ENCODE results near the gene ANKRD13D. TPM values are rescaled to one million over a fixed set of nuclear protein-coding genes. Genes with fewer than 3 reads are reported as not detected.

ANKRD13D gene
- polyA plus RNA-seq, 1 donor from 2014 or later = 93.5 TPM

DNA sequence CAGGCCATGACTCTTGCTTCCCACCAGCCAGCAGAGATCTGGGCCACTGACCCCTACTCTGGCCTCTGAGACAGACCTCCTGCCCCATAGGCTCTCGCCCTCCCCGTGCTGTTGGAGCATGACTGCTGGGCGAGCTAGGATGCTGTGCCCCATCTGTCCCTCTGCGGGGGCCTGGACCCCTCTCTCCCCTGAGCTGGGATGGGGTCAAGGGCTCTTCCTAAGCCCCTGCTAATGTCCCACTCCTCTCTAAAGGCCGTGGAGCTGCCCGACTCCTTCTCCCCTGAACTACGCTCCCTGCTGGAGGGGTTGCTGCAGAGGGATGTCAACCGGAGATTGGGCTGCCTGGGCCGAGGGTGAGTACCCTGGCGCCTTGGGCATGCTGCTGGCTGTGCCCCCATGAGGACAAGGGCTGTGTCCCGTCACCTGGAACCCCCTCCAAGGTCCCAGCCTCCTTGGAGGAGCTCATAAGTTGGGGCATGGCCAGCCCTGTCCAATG, 6.2 kb upstream of the ANKRD13D start:
- Histone ChIP-seq H3K79me2 (replicated peaks; ENCODE audit: insufficient read depth, low read length) (no peaks in the 10 kb centered on the region), H3K27me3 (ENCODE audit: insufficient read depth, low read depth, low read length) (no peaks in the 10 kb centered on the region), H3K27ac (ENCODE audit: low read length) (no peak overlapping the region), H2AFZ (ENCODE audit: low read depth, low read length) (no peak overlapping the region), H3K4me3 (ENCODE audit: low read length) (no peak overlapping the region), H3K9ac (ENCODE audit: low read length) (no peak overlapping the region), H3K36me3 (ENCODE audit: insufficient read depth, low read length) (no peaks in the 10 kb centered on the region), H3K9me2 (ENCODE audit: insufficient read depth, low read length) (no peaks in the 10 kb centered on the region), H3F3A (ENCODE audit: insufficient read depth, low read length, poor library complexity, severe bottlenecking) (peaks cover 6% of the 10 kb centered on the region), H3K9me3 (ENCODE audit: low read length) (no peaks in the 10 kb centered on the region), H4K20me1 (ENCODE audit: insufficient read depth) (no peaks in the 10 kb centered on the region), H3K4me2 (ENCODE audit: low read length) (no peak overlapping the region)
- TF ChIP-seq MXI1 (conservative IDR thresholded peaks at IDR 0.05; ENCODE audit: poor library complexity, severe bottlenecking) = no peak
- no peak for TF ChIP-seq EZH2 (IDR thresholded peaks at IDR 0.05; ENCODE audit: borderline replicate concordance, insufficient read depth, low read length, poor library complexity, severe bottlenecking)
- no peak for TF ChIP-seq POLR2AphosphoS5 (IDR thresholded peaks at IDR 0.05)
- no peak for TF ChIP-seq SMC3 (conservative IDR thresholded peaks at IDR 0.05; ENCODE audit: poor library complexity)
- no peak for TF ChIP-seq RAD21 (conservative IDR thresholded peaks at IDR 0.05)
- TF ChIP-seq TAF1 (IDR thresholded peaks at IDR 0.05; ENCODE audit: low read depth) = no peak
- TF ChIP-seq, protein P1, sequence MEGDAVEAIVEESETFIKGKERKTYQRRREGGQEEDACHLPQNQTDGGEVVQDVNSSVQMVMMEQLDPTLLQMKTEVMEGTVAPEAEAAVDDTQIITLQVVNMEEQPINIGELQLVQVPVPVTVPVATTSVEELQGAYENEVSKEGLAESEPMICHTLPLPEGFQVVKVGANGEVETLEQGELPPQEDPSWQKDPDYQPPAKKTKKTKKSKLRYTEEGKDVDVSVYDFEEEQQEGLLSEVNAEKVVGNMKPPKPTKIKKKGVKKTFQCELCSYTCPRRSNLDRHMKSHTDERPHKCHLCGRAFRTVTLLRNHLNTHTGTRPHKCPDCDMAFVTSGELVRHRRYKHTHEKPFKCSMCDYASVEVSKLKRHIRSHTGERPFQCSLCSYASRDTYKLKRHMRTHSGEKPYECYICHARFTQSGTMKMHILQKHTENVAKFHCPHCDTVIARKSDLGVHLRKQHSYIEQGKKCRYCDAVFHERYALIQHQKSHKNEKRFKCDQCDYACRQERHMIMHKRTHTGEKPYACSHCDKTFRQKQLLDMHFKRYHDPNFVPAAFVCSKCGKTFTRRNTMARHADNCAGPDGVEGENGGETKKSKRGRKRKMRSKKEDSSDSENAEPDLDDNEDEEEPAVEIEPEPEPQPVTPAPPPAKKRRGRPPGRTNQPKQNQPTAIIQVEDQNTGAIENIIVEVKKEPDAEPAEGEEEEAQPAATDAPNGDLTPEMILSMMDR (IDR thresholded peaks at IDR 0.05; ENCODE audit: poor library complexity, severe bottlenecking) = no peak
- TF ChIP-seq, protein P2, sequence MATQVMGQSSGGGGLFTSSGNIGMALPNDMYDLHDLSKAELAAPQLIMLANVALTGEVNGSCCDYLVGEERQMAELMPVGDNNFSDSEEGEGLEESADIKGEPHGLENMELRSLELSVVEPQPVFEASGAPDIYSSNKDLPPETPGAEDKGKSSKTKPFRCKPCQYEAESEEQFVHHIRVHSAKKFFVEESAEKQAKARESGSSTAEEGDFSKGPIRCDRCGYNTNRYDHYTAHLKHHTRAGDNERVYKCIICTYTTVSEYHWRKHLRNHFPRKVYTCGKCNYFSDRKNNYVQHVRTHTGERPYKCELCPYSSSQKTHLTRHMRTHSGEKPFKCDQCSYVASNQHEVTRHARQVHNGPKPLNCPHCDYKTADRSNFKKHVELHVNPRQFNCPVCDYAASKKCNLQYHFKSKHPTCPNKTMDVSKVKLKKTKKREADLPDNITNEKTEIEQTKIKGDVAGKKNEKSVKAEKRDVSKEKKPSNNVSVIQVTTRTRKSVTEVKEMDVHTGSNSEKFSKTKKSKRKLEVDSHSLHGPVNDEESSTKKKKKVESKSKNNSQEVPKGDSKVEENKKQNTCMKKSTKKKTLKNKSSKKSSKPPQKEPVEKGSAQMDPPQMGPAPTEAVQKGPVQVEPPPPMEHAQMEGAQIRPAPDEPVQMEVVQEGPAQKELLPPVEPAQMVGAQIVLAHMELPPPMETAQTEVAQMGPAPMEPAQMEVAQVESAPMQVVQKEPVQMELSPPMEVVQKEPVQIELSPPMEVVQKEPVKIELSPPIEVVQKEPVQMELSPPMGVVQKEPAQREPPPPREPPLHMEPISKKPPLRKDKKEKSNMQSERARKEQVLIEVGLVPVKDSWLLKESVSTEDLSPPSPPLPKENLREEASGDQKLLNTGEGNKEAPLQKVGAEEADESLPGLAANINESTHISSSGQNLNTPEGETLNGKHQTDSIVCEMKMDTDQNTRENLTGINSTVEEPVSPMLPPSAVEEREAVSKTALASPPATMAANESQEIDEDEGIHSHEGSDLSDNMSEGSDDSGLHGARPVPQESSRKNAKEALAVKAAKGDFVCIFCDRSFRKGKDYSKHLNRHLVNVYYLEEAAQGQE (IDR thresholded peaks at IDR 0.05; ENCODE audit: borderline replicate concordance) = no peak
- no peak for TF ChIP-seq EP300 (conservative IDR thresholded peaks at IDR 0.05; ENCODE audit: poor library complexity, severe bottlenecking)

DNA sequence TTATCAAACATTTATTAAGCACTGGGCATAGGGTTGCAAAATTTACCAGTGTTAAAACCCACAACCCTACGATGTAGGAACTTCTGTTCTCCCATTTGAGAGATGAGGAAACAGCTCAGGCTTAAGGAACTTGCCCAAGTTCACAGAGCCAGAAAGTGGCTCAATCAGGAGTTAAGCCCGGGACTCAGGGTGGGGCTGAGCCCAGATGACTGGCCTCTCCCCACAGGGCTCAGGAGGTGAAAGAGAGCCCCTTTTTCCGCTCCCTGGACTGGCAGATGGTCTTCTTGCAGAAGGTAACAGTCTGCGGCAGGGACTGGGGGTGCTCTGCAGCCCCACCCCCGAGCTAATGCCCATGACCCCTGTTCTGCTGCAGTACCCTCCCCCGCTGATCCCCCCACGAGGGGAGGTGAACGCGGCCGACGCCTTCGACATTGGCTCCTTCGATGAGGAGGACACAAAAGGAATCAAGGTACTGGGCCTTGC, 5.6 kb upstream of the ANKRD13D start:
- Histone ChIP-seq H3K9me2 (ENCODE audit: insufficient read depth, low read length) (no peaks in the 10 kb centered on the region), H4K20me1 (ENCODE audit: insufficient read depth) (no peaks in the 10 kb centered on the region), H2AFZ (ENCODE audit: low read depth, low read length) (no peak overlapping the region), H3F3A (ENCODE audit: insufficient read depth, low read length, poor library complexity, severe bottlenecking) (peaks cover 7% of the 10 kb centered on the region), H3K4me2 (ENCODE audit: low read length) (no peak overlapping the region), H3K9ac (ENCODE audit: low read length) (no peak overlapping the region), H3K27me3 (ENCODE audit: insufficient read depth, low read depth, low read length) (no peaks in the 10 kb centered on the region), H3K36me3 (ENCODE audit: insufficient read depth, low read length) (no peaks in the 10 kb centered on the region), H3K4me3 (ENCODE audit: low read length) (no peak overlapping the region), H3K79me2 (replicated peaks; ENCODE audit: insufficient read depth, low read length) (no peaks in the 10 kb centered on the region), H3K9me3 (ENCODE audit: low read length) (no peaks in the 10 kb centered on the region), H3K27ac (ENCODE audit: low read length) (no peak overlapping the region)
- TF ChIP-seq EP300 (conservative IDR thresholded peaks at IDR 0.05; ENCODE audit: poor library complexity, severe bottlenecking) = no peak
- TF ChIP-seq, protein P2 (IDR thresholded peaks at IDR 0.05; ENCODE audit: borderline replicate concordance) = no peak
- TF ChIP-seq RAD21 (conservative IDR thresholded peaks at IDR 0.05) = no peak
- TF ChIP-seq POLR2AphosphoS5 (IDR thresholded peaks at IDR 0.05) = no peak
- no peak for TF ChIP-seq MXI1 (conservative IDR thresholded peaks at IDR 0.05; ENCODE audit: poor library complexity, severe bottlenecking)
- no peak for TF ChIP-seq EZH2 (IDR thresholded peaks at IDR 0.05; ENCODE audit: borderline replicate concordance, insufficient read depth, low read length, poor library complexity, severe bottlenecking)
- no peak for TF ChIP-seq SMC3 (conservative IDR thresholded peaks at IDR 0.05; ENCODE audit: poor library complexity)
- TF ChIP-seq TAF1 (IDR thresholded peaks at IDR 0.05; ENCODE audit: low read depth) = no peak
- TF ChIP-seq, protein P1 (IDR thresholded peaks at IDR 0.05; ENCODE audit: poor library complexity, severe bottlenecking) = no peak

Measured in neural cell (in vitro differentiated cells).